GM19043 (cell line): ENCODE measurements around the gene YEATS4.

ENCODE experiments used
- ATAC-seq: cut with Tn5 transposase; IDR thresholded peaks from one replicate; pipeline ENCODE4 v1.9.1; 2021; ENCODE audit warnings: low read depth; ENCODE audit not compliant: unreplicated experiment

Gene YEATS4

DNA sequence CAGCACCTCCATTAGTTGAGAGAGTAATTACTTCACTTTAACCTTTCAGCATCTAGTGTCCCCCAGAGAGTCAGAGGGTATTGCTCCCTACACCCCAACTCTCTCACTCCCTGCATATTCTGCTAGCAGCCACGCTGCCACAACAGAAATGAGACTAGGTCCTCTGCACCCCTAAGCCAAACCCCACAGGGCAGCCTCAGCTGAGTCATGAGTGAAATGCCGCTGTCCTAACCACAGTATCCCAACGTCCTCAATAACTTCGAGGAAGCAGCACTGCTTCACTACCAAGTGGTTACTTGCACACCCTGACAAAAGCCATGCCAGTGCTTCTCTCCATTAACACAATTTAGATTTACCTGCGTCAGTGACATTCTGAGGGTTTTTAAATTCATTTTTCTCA, 18.2 kb upstream of the YEATS4 start:
- ATAC-seq, result no peak

DNA sequence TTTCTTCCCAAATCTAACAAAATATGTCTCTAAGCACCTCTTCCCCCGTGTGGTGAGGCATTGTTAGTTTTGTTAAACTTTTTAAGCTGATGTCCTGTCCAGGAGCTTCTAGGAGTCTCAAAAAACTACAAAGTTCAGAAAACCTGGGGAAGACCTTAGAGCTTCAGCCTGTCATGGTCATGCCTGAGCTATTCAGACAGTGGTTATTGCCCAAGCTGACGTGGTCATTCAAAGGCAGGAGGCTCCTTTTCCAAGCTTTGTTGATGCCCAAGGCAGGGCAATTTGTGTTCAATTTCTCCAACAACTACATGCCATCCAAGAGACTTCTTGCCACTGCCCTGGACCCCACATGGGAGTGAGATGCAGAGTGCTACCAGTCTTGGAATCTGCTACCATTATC, 17.1 kb upstream of the YEATS4 start:
- no peak for ATAC-seq

DNA sequence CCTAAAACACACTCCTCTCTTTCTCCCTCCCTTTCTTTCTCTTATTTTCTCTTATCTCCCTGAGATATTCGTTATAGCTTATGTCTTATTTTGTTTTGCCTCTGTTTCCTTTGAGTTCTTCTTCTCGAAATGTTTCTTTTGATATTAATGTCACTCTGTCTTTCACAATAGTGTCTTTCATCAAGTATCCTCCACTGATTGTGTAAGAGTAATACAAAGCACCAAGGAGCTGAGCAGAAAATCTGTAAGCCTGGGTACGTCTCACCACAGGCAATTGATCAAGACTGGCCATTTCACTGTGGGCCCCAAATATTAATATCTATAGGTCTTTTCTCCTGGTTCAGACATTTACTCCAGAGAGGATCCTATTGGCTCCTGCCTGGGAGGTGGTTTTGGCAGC, 16.2 kb upstream of the YEATS4 start:
- no peak for ATAC-seq

DNA sequence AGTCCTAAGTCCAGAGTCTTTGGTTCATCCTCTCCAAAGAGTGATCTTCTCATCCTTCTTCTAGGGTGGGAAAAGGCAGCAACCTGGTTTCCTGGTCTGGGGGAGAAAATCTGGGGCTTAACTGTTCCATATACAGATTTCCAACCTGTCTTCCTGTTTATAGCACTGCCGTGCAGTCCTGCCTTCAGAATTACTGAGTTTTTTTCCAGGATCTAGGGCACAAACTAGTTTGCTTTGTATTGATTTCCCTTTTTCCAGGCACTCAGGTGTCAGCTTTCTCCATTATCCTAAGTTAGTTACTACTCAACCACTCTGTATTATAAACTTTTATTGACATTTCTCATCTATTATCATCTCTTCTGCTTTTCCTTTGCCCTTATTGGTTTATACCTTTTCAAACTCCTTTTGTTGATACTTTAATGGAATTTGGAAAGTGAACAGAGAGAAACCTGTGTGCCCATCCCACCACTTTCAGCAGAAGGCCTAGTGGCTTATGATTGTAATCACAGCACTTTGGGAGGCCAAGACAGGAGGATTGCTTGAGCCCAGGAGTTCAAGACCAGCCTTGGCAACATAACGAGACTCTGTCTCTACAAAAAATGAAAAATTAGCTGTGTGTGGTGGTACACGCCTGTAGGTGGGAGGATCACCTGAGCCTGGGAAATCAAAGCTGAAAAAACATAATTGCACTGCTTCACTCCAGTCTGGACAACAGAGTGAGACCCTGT, 15.5 kb upstream of the YEATS4 start:
- ATAC-seq, result no peak

DNA sequence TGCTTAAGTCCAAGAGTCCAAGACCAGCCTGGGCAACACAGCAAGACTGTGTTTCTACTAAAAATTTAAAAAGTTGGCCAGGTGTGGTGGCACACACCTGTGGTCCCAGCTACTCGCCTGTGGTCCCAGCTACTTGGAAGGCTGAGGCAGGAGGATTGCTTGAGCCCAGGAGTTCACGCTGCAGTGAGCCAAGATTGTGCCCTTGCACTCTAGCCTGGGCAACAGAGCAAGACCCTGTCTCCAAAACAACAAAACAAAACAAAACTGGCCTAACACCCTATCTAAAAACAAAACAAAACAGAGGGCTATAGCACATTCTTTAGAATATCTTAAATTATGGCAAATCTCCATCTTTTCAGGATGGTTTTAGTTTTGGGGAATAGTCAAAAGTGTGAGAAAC, 14.5 kb upstream of the YEATS4 start:
- no peak for ATAC-seq

DNA sequence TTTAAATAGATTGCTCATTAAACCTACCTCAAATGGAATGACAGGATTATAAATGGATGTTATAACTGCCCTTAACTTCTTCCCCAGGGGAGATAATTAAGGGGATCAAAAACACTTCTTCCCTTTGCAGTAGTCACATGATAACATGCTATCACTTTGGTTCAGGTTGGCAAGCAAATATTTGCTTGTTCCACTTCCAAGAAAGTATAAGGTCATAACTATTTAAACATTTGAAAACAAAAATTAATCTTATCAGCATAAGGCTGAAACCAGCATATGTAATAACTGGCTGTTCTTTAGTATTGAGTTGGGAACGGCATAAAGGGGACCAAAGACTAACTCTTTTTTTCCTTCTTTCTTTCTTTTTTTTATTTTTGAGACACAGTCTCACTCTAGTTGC, 13.8 kb upstream of the YEATS4 start:
- ATAC-seq, result no peak

DNA sequence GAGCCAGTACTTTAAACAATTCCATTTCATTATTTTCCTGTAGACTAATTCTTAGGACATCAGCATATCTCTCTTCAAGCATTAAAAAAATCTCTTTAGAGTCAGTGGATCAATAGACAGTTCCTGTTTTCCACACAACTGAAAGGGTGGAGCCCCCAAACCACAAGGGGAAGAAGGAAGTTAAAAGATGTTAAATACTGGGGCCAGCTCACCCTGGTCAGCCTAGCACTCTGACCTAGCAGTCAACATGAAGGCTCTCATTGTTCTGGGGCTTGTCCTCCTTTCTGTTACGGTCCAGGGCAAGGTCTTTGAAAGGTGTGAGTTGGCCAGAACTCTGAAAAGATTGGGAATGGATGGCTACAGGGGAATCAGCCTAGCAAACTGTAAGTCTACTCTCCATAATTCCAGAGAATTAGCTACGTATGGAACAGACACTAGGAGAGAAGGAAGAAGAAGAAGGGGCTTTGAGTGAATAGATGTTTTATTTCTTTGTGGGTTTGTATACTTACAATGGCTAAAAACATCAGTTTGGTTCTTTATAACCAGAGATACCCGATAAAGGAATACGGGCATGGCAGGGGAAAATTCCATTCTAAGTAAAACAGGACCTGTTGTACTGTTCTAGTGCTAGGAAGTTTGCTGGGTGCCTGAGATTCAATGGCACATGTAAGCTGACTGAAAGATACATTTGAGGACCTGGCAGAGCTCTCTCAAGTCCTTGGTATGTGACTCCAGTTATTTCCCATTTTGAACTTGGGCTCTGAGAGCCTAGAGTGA, 11.2 kb upstream of the YEATS4 start, which contains the start of gene LYZ:
Gene LYZ (plus strand): TSS at position 220 of the 777 bp plus-strand sequence. CDS start 28 bp downstream, at position 248.
- ATAC-seq, result no peak

DNA sequence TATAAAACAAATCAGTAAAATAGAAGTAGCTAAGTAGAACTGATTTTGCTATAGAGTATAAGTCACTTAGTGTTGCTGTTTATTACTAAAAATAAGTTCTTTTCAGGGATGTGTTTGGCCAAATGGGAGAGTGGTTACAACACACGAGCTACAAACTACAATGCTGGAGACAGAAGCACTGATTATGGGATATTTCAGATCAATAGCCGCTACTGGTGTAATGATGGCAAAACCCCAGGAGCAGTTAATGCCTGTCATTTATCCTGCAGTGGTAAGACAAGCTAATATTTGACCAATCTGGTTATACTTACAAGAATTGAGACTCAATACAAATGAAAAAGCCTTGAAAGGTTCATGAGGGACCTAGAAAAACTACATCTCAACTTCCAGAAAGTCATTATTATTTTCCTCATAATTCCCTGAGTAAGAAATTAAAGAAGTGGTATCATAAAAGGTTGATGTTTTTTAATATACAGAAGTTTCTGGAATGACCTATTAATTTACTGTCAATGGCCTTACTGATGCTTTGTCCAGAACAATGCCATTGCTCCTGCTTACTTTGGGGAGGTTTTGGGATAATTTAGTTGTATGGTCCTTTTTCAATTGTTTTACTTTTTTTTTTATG, 9.4 kb upstream of the YEATS4 start:
- no peak for ATAC-seq

DNA sequence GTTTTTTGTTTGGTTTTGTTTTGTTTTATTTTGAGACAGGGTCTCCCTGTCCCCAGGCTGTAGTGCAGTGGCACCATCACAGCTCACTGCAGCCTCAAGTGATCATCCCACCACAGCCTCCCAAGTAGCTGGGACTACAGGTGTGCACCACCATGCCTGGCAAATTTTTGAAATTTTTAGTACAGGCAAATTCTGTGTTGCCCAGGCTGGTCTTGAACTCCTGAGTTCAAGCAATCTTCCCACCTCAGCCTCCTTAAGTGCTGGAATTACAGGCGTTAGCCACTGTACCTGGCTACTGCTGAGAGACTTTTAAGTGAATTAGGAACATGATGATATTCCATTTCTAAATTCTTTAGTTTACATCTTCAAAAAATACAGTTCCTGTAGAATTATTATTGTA, 8.8 kb upstream of the YEATS4 start:
- ATAC-seq, result no peak

DNA sequence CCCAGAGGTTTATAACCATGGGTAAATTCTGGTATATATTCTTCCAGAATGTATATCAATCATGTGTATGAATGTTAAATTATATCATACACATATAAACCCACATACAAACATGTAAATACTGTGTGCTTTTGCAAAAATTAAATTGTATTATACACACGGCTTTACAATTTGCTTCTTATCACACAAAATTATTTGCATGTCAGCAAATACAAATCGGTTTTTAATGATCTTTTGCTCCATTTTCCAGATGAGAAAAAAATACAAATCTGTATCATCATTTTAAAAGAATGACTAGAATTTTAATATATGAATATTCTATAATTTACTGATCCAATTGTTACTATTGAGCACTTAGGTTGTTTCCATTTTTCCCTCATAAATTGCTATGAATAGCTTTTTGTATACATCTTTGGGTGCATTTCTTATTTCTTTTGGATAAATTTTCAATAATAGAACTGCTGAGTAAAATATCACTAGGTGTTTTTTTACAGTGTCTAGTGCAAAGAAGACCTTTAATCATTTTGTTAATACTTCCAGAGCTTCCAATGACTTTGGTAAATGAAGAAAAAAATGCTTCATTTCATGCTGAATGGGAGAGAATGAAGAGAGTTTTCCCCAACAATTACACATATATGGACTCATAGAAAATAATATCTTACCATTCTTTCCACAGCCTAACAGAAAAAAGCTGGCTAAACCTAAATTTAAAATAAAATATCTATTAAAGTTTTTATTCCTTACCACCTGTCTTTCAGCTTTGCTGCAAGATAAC, 7.9 kb upstream of the YEATS4 start:
- no peak for ATAC-seq

DNA sequence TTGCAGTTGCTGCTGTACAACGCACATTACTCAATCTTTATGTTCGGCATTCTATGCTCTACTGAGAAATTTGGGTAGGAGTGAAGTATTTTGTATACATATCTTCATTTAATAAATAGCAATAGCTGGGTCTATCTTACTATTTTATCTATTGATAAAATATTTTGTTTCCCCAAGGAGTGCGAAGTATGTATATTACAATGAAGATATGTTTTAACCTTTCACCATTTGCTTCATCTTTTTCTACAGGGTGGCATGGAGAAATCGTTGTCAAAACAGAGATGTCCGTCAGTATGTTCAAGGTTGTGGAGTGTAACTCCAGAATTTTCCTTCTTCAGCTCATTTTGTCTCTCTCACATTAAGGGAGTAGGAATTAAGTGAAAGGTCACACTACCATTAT, 6.6 kb upstream of the YEATS4 start:
- no peak for ATAC-seq

DNA sequence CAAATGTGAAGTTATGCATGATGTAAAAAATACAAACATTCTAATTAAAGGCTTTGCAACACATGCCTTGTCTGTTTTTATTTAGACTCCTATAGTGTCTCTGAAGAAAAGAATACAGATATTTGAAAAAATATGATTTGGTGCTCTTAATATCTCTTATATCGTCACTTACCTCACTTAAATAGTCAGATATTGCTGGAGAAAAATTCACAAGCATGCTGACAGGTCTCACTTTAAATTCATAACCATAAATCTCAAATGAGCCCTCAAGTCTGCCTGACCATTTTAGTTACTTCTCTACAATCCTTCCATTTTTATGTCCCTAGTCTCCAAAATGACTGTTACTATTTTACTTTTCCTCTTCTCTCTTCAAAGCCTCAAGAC, 5.4 kb upstream of the YEATS4 start:
- ATAC-seq, result no peak

DNA sequence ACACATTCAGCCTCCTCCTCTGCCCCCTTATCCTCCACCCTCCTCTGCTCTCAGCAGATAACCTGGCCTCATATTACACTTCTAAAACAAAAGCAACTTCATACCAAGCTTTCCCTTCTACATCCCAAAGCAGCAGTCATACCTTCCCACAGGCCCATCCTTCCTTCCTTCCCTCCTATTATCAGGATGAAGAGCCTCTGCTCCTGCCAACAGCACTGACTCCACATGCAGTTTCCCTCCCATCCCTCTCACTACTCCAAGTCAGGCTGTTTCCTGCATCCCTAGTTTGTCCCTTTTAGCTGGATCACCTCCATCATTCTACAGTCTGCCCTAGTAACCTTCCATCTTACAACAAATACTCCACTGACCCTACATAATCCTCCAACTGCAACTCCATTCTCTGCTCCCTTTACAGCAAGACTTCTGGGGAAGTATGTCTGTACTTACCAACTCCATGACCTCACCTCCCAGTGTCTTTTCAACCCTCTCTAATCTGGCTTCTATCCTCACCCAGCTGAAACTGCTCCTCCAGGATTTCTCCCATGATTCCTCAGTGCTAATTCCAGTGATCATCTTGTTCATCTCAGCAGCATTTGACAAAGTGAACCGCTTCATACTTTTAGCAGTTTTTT, 4.9 kb upstream of the YEATS4 start:
- ATAC-seq, result no peak

DNA sequence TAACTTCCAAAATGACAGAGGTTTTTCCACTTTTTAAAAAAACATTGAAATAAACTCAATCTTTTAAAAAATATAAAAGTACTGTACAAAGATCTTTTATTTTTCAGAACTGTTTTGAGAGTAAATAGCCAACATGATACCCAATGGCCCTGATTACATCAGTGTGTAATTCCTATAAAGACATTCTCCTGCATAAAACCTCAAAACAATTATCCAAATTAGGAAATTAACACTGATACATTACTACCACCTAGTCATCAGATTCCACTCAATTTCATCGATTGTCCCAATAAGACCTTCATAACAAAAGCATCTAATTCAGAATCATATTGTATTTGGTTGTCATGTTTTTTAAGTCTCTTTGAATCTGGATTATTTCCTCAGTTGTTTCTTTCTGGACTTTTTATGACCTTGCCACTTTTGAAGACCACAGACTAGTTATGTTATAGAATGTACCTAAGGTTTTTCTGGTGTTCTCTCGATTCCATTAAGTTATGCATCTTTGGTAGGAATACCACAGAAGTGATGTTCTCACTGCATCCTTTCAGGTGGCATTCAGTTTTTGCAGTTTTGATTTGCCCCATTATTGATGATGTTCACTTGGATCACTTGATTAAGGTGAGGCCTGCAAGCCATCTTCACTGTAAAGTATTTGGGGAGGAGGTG, 4.0 kb upstream of the YEATS4 start:
- ATAC-seq, result no peak

DNA sequence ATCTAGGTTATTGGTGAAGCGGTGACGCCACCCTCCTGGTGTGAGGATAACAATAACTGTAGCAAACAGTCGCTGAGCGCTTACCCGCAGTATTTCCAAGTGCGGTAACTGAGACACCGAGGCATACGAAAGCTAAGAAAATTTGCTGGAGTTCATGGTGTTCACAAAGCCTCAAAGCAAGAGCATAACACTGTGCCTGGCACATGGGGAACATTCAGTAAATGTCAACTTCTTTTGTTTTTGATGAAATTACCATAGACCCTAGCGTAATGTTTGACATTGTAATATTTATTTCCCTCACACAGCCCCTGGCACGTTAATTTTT, 767 bp downstream of the YEATS4 start:
- no peak for ATAC-seq

DNA sequence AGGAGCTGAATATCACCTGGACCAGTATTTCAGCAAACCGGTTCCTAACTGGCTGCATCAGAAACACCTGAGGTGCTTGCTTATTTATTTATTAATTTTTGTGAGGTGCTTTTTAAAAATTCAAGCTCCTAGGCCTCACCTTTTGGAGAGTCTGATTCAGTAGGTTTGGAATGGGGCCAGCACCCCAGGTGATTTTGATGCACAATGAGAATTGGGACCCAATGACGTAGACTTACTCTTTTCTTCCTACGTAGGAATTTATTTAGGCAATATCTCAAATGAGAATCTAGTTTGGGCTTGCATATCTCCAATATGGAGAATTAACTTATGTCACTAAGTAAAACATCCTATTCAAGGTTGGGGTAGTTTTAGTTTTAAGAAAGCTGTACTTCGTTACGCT, 7.3 kb downstream of the YEATS4 start:
- ATAC-seq, result no peak

DNA sequence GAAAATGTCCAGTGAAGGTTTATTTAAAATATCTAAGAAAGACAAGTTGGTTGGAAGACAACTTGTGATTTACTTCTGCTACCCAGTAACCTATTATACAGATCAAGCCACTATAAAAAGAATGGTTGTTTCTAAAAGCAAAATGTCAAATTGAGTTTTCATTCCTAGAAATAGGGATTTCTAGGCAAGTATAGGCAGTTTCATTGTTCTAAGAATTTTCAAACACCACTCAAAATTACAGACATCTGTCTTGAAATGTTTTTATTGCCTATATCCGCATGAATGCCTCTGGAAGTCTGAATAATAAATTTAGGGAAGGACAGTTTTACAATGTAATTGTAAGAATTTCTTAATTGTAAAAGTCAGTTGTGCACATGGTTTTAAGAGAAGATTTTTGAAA, 8.6 kb downstream of the YEATS4 start:
- ATAC-seq, result no peak

DNA sequence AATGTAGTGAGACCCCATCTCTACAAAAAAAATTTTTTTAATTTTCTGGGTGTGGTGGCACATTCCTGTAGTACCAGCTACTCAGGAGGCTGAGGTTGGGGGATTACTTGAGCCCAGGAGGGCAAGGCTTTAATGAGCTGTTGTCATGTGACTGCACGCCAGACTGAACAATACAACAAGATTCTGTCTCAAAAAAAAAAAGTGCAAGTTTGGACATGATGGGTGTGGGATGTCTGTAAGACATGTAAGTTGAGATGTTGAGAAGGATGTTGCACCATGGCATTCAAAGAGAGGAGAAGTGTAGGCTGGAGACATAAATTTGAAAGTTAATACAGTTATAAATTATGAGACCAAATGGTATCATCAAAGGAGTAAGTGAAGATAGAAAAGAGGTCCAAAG, 23.5 kb downstream of the YEATS4 start:
- ATAC-seq, result no peak

DNA sequence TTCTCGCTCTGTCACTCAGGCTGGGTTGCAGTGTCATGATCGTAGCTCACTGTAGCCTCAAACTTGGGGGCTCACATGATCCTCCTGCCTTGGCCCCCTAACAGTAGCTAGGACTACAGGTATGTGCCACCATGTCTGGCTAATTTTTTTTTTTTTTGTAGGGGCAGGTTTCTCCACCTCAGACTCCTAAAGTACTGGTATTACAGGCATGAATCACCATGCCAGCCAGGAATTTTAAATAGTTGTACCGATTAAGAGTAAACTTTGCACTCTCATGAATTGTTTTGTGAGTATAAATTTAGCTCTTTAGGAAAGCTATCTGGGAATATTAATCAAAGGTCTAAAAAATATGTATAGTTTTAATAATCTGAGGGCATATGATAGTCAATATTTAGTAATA, 25.5 kb downstream of the YEATS4 start:
- ATAC-seq, result no peak

DNA sequence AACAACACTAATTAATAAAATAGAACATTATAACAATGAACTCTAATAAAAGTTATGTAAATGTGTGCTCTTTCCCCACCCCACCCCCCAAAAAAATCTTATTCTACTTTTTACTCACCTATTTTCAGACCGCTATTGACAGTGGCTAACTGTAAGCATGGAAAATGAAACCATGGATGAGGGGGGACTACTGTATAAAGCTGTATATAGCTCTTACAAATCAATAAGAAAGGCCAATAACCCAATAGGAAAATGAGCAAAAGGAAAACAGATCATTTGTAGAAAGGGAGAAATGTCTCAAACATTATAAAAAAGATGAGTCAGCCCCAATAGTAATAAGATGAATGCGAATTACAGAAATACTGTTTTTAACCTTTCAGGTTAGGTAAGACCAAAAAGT, 27.4 kb downstream of the YEATS4 start:
- no peak for ATAC-seq
